Measurements from ENCODE around the gene ECPAS.

The ECPAS gene

GRCh38 chr9:111463048-111463447 lies 21.1 kb downstream of the ECPAS start:
- H3K4me1 ChIP-seq (ENCODE audit: low read length) = peaks cover 7% of the 10 kb centered on the region; the same call in 1 of the 2 replicates
- no peak overlapping the region for H3K4me3 ChIP-seq (ENCODE audit: low read length)
- H3K27me3 ChIP-seq (ENCODE audit: low read depth, low read length) = no peaks in the 10 kb centered on the region
- peaks cover 27% of the 10 kb centered on the region for H4K20me1 ChIP-seq (ENCODE audit: insufficient read depth, low read length)
- no peak overlapping the region for H3K9ac ChIP-seq (ENCODE audit: low read length)
- H3K36me3 ChIP-seq (replicated peaks; ENCODE audit: low read depth, low read length) = peaks cover 20% of the 10 kb centered on the region
- TF ChIP-seq, protein P1, sequence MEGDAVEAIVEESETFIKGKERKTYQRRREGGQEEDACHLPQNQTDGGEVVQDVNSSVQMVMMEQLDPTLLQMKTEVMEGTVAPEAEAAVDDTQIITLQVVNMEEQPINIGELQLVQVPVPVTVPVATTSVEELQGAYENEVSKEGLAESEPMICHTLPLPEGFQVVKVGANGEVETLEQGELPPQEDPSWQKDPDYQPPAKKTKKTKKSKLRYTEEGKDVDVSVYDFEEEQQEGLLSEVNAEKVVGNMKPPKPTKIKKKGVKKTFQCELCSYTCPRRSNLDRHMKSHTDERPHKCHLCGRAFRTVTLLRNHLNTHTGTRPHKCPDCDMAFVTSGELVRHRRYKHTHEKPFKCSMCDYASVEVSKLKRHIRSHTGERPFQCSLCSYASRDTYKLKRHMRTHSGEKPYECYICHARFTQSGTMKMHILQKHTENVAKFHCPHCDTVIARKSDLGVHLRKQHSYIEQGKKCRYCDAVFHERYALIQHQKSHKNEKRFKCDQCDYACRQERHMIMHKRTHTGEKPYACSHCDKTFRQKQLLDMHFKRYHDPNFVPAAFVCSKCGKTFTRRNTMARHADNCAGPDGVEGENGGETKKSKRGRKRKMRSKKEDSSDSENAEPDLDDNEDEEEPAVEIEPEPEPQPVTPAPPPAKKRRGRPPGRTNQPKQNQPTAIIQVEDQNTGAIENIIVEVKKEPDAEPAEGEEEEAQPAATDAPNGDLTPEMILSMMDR (IDR thresholded peaks at IDR 0.05; ENCODE audit: low read depth, low read length) = no peak
- TF ChIP-seq EZH2phosphoT487 (IDR thresholded peaks at IDR 0.05; ENCODE audit: low read depth) = no peak
- H3K4me2 ChIP-seq (ENCODE audit: low read length) = no peak overlapping the region
- no peak overlapping the region for H3K27ac ChIP-seq (ENCODE audit: low read length)
- H3K79me2 ChIP-seq (ENCODE audit: low read length) = peaks cover 98% of the 10 kb centered on the region
- peaks cover 11% of the 10 kb centered on the region; the same call in 1 of the 2 replicates for H3K9me3 ChIP-seq (ENCODE audit: insufficient read depth, low read length)
- no peak overlapping the region for H2AFZ ChIP-seq (ENCODE audit: low read depth, low read length)

DNA sequence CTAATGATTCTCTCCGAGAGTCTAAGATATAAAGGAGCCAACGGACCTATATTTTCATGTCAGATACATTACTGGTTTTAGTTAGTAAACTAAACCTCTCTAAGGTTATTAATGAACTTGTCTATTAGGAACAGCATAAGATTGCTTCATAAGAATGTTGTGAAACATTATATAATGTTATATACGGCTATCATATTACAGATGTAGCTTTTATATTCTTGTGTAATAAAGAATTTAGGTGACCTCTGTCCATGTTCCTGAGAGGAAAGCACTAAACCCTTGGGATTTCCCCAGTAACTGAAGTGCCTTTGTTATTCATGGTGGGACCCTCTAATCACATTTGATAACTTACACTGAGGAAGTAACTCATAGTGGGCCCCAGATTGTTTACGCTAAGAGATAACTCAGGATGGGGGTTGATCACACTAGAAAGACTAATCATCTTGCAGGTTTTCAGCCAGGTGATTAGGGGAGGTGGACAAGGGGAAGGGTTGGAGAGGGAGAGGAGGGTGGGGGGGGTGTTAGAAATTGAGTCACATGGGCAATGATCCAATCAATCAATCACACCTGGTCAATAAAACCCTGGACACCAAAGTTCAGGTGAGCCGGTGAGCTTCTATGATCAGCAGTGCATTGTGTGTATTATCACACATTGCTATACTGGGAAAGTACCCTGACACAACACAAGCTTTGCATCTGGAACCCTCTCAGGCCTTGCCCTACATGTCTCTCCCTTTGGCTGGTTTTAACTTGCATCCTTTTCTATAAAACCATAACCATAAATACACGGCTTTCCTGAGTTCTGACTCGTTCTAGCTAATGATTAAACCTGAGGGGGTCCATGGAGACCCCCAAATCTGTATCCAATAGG lies 25.8 kb downstream of the ECPAS start:
- Histone ChIP-seq H3K4me1 (ENCODE audit: low read length) (peaks cover 16% of the 10 kb centered on the region; the same call in 1 of the 2 replicates), H3K27me3 (ENCODE audit: low read depth, low read length) (no peaks in the 10 kb centered on the region), H3K9me3 (ENCODE audit: insufficient read depth, low read length) (peaks cover 11% of the 10 kb centered on the region; the same call in 1 of the 2 replicates), H3K9ac (ENCODE audit: low read length) (no peak overlapping the region), H3K36me3 (replicated peaks; ENCODE audit: low read depth, low read length) (peaks cover 17% of the 10 kb centered on the region), H3K4me3 (ENCODE audit: low read length) (no peak overlapping the region), H3K79me2 (ENCODE audit: low read length) (peaks cover 99% of the 10 kb centered on the region), H2AFZ (ENCODE audit: low read depth, low read length) (no peak overlapping the region), H3K4me2 (ENCODE audit: low read length) (no peak overlapping the region), H4K20me1 (ENCODE audit: insufficient read depth, low read length) (peaks cover 54% of the 10 kb centered on the region), H3K27ac (ENCODE audit: low read length) (no peak overlapping the region)
- no peak for TF ChIP-seq EZH2phosphoT487 (IDR thresholded peaks at IDR 0.05; ENCODE audit: low read depth)
- TF ChIP-seq, protein P1 (IDR thresholded peaks at IDR 0.05; ENCODE audit: low read depth, low read length) = no peak

DNA sequence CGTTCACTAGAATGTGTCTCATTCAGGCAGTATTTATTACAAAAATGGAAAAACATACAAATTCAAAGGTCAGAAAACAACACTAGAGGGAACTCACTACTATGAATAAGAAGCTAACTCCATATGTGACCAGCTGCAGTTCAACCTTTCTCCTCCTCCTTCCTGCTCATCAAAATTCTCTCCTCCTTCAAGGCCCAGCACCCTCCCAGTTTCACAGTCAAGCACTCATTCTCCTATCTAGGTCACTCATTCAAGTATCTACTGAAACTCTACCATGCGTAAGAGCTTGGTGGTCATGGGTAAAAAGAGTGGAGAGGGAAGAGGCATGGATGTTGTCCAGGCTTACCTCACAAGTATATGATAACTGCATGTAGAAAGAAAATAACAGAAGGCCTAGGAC lies 27.7 kb downstream of the ECPAS start:
- Histone ChIP-seq H3K9ac (ENCODE audit: low read length) (no peak overlapping the region), H3K9me3 (ENCODE audit: insufficient read depth, low read length) (peaks cover 1% of the 10 kb centered on the region; the same call in 1 of the 2 replicates), H3K36me3 (replicated peaks; ENCODE audit: low read depth, low read length) (peaks cover 2% of the 10 kb centered on the region), H2AFZ (ENCODE audit: low read depth, low read length) (no peak overlapping the region), H4K20me1 (ENCODE audit: insufficient read depth, low read length) (peaks cover 63% of the 10 kb centered on the region), H3K79me2 (ENCODE audit: low read length) (peaks cover 98% of the 10 kb centered on the region), H3K4me1 (ENCODE audit: low read length) (peaks cover 16% of the 10 kb centered on the region; the same call in 1 of the 2 replicates), H3K4me3 (ENCODE audit: low read length) (no peak overlapping the region), H3K27ac (ENCODE audit: low read length) (no peak overlapping the region), H3K4me2 (ENCODE audit: low read length) (no peak overlapping the region), H3K27me3 (ENCODE audit: low read depth, low read length) (no peaks in the 10 kb centered on the region)
- TF ChIP-seq EZH2phosphoT487 (IDR thresholded peaks at IDR 0.05; ENCODE audit: low read depth) = no peak

GRCh38 chr9:111455638-111456037 lies 28.5 kb downstream of the ECPAS start:
- Histone ChIP-seq H3K79me2 (ENCODE audit: low read length) (peaks cover 98% of the 10 kb centered on the region), H2AFZ (ENCODE audit: low read depth, low read length) (no peak overlapping the region), H3K4me3 (ENCODE audit: low read length) (no peak overlapping the region), H4K20me1 (ENCODE audit: insufficient read depth, low read length) (peaks cover 69% of the 10 kb centered on the region), H3K9ac (ENCODE audit: low read length) (no peak overlapping the region), H3K9me3 (ENCODE audit: insufficient read depth, low read length) (no peaks in the 10 kb centered on the region), H3K27ac (ENCODE audit: low read length) (no peak overlapping the region), H3K4me1 (ENCODE audit: low read length) (peaks cover 16% of the 10 kb centered on the region; the same call in 1 of the 2 replicates), H3K27me3 (ENCODE audit: low read depth, low read length) (no peaks in the 10 kb centered on the region), H3K4me2 (ENCODE audit: low read length) (no peak overlapping the region), H3K36me3 (replicated peaks; ENCODE audit: low read depth, low read length) (peaks cover 5% of the 10 kb centered on the region)
- TF ChIP-seq, protein P1 (IDR thresholded peaks at IDR 0.05; ENCODE audit: low read depth, low read length) = no peak
- no peak for TF ChIP-seq EZH2phosphoT487 (IDR thresholded peaks at IDR 0.05; ENCODE audit: low read depth)

Measured in OCI-LY3 (cell line).